Endothelial cell of umbilical vein (primary cell): ENCODE data around the gene MAML2. TPM values are rescaled to one million over a fixed set of nuclear protein-coding genes. Genes with fewer than 3 reads are reported as not detected.

Source experiments
- BruUV-seq: library from RNA; stranded (reverse); fragments of 400-500 nt; replicated peaks from 2 replicates; lab custom pipeline; 2021; lab: Mats Ljungman, UMichigan
- CTCF ChIA-PET: fragments of 300-600, 350-600 bp; sonication (Branson Sonifier 250); formaldehyde crosslinking; loops from one replicate; lab custom pipeline; 2021; ENCODE audit warnings: antibody characterized with exemption, inconsistent platforms; lab: Charles Lee
- POLR2A ChIA-PET: fragments of 300-600, 350-600 bp; sonication (Branson Sonifier 250); formaldehyde crosslinking; loops from one replicate; lab custom pipeline; 2021; ENCODE audit warnings: antibody characterized with exemption, inconsistent platforms; lab: Charles Lee
- DNase-seq: peaks from one replicate; pipeline ENCODE4 v3.0.0-alpha.2; 2011; ENCODE audit warnings: low read depth, low spot score
- FAIRE-seq: peaks from 2 replicates; lab custom pipeline; 2011; peaks lifted over from hg19 to GRCh38; lab: Jason Lieb, UNC
- H2AFZ ChIP-seq: 2 replicates; pipeline ENCODE4 v1.6.0; 2012; ENCODE audit warnings: low read depth, low read length, control low read depth, inconsistent platforms
- H3K27ac ChIP-seq: 2 replicates; pipeline ENCODE4 v1.5.1; 2011; ENCODE audit warnings: low read depth, mild to moderate bottlenecking, control low read depth, low read length, moderate library complexity; ENCODE audit not compliant: insufficient read depth
- H3K27me3 ChIP-seq, 2 experiments: 2 replicates each; pipeline versions ENCODE4 v1.6.0 to v1.6.1; 2011; ENCODE audit warnings: low read length in 2 of 2, mixed read lengths in 1 of 2; ENCODE audit not compliant: control insufficient read depth in 2 of 2, insufficient read depth in 2 of 2
- H3K36me3 ChIP-seq, 2 experiments: 2 replicates in 1 of 2; 3 replicates in 1 of 2; pipeline ENCODE4 v1.5.1; 2011; ENCODE audit warnings: low read length in 2 of 2, mild to moderate bottlenecking in 1 of 2, moderate library complexity in 1 of 2; ENCODE audit not compliant: control insufficient read depth in 2 of 2, insufficient read depth in 2 of 2; ENCODE audit errors: extremely low read depth in 1 of 2
- H3K4me1 ChIP-seq: 3 replicates; pipeline ENCODE4 v1.5.1; 2011; ENCODE audit warnings: mild to moderate bottlenecking, low read length; ENCODE audit not compliant: control insufficient read depth, insufficient read depth; ENCODE audit errors: extremely low read depth
- H3K4me2 ChIP-seq: 2 replicates; pipeline ENCODE4 v1.6.1; 2011; ENCODE audit warnings: low read length, control low read depth, mixed read lengths; ENCODE audit not compliant: insufficient read depth
- H3K4me3 ChIP-seq, 3 experiments: fragments of 200-600 bp in 1 of 3; sonication (generic), shearing (Covaris generic) in 1 of 3; replicated peaks in 1 of 3; 2 replicates each; pipeline ENCODE4 v1.5.1; 2011 to 2016; ENCODE audit warnings: control low read depth in 3 of 3, low read length in 3 of 3, mild to moderate bottlenecking in 2 of 3, inconsistent platforms in 1 of 3, low read depth in 1 of 3, moderate library complexity in 1 of 3; ENCODE audit not compliant: insufficient read depth in 1 of 3
- H3K79me2 ChIP-seq: 2 replicates; pipeline ENCODE4 v1.6.0; 2012; ENCODE audit warnings: low read length, inconsistent platforms; ENCODE audit not compliant: control insufficient read depth, insufficient read depth
- H3K9ac ChIP-seq: replicated peaks from 2 replicates; pipeline ENCODE3; 2011; ENCODE audit warnings: low read length, control low read depth; ENCODE audit not compliant: insufficient read depth; ENCODE audit errors: extremely low read depth
- H3K9me1 ChIP-seq: replicated peaks from 3 replicates; pipeline ENCODE4 v1.6.0; 2011; ENCODE audit warnings: mild to moderate bottlenecking, low read length; ENCODE audit not compliant: control insufficient read depth, insufficient read depth; ENCODE audit errors: extremely low read depth
- H3K9me3 ChIP-seq: replicated peaks from 2 replicates; pipeline ENCODE4 v1.5.1; 2012; ENCODE audit warnings: low read length, inconsistent platforms; ENCODE audit not compliant: control insufficient read depth, insufficient read depth
- H4K20me1 ChIP-seq: replicated peaks from 2 replicates; pipeline ENCODE3; 2011; ENCODE audit warnings: mild to moderate bottlenecking, low read length; ENCODE audit not compliant: control insufficient read depth, insufficient read depth; ENCODE audit errors: extremely low read depth
- EZH2 ChIP-seq: IDR thresholded peaks from 2 replicates; pipeline ENCODE4 v1.6.1; 2012; ENCODE audit warnings: borderline replicate concordance, low read depth, mild to moderate bottlenecking, moderate library complexity, low read length, inconsistent platforms; ENCODE audit not compliant: severe bottlenecking
- FOS ChIP-seq: IDR thresholded peaks from 2 replicates; pipeline ENCODE4 v1.6.1; 2011; ENCODE audit warnings: mild to moderate bottlenecking, low read length, moderate library complexity, borderline replicate concordance; ENCODE audit not compliant: insufficient read depth
- GATA2 ChIP-seq: IDR thresholded peaks from 2 replicates; pipeline ENCODE4 v1.7.0; 2011; ENCODE audit warnings: low read depth, mild to moderate bottlenecking, moderate library complexity, mixed read lengths, low read length; ENCODE audit not compliant: insufficient read length, insufficient read depth
- JUN ChIP-seq: IDR thresholded peaks from 2 replicates; pipeline ENCODE4 v1.6.1; 2011; ENCODE audit warnings: borderline replicate concordance, low read depth; ENCODE audit not compliant: insufficient read length, insufficient read depth
- MAX ChIP-seq: IDR thresholded peaks from 2 replicates; pipeline ENCODE4 v1.6.1; 2011; ENCODE audit not compliant: insufficient read depth, insufficient read length
- MYC ChIP-seq: IDR thresholded peaks from one replicate; pipeline ENCODE4 v1.6.1; 2011; ENCODE audit warnings: mild to moderate bottlenecking, low read depth, low read length
- POLR2A ChIP-seq: IDR thresholded peaks from 2 replicates; pipeline ENCODE4 v1.6.1; 2012; ENCODE audit warnings: low read depth, mild to moderate bottlenecking, control low read depth, low read length
- POLR2AphosphoS5 ChIP-seq: IDR thresholded peaks from 2 replicates; pipeline ENCODE4 v1.6.1; 2012; ENCODE audit warnings: low read depth, mild to moderate bottlenecking, control low read depth, low read length, moderate library complexity; ENCODE audit not compliant: insufficient read depth
- dilution Hi-C: fragments of 300-500 bp; cut with MboI; formaldehyde crosslinking; loops from one replicate; pipeline ENCODE4 v1.15.0; 2019; ENCODE audit warnings: low sequenced_read_pairs; ENCODE audit not compliant: extremely low pct_ligation_motif_present
- intact Hi-C: fragments of 100-400 bp; cut with micrococcal nuclease; formaldehyde crosslinking; loops from one replicate; pipeline ENCODE4 v1.10.0; 2022
- polyA plus RNA-seq, 4 experiments: library from polyadenylated mRNA; depleted of rRNA in 3 of 4; stranded (reverse) in 3 of 4; unstranded in 1 of 4; fragments of >200 nt; gene quantifications; 2 replicates each; pipeline versions ENCODE4 v1.2.1 to v1.2.3, GENCODE V29; 2011 to 2012; ENCODE audit warnings: missing spikeins in 1 of 4
- total RNA-seq: library from RNA; stranded (reverse); gene quantifications from 2 replicates; pipeline ENCODE4 v1.2.3, GENCODE V29; 2021
- TF ChIP-seq, protein P1 (sequence below), 2 donors: IDR thresholded peaks; 1 replicate in 1 of 2; 2 replicates in 1 of 2; pipeline ENCODE4 v1.5.1; 2011; ENCODE audit warnings: low read length in 2 of 2, mild to moderate bottlenecking in 2 of 2, moderate library complexity in 2 of 2, control low read depth in 1 of 2, inconsistent platforms in 1 of 2, low read depth in 1 of 2; ENCODE audit not compliant: insufficient read depth in 1 of 2; ENCODE audit errors: extremely low read depth in 1 of 2

MAML2 gene
- total and polyA plus RNA-seq, 2 donors (not counting 3 experiments of a cell fraction or from before 2014, with no cell fraction given): 12.4 to 16.8 TPM

GRCh38 chr11:96273507-96273906 is 69.5 kb downstream of the MAML2 start:
- Histone ChIP-seq H3K27me3 (no peaks in the 10 kb centered on the region), H2AFZ (no peak overlapping the region), H4K20me1 (no peaks in the 10 kb centered on the region), H3K9me1 (no peaks in the 10 kb centered on the region), H3K4me2 (no peak overlapping the region), H3K4me3 (no peak overlapping the region), H3K4me1 (no peaks in the 10 kb centered on the region), H3K36me3 (no peaks in the 10 kb centered on the region), H3K27ac (no peak overlapping the region), H3K9ac (no peak overlapping the region), H3K79me2 (no peaks in the 10 kb centered on the region), H3K9me3 (no peaks in the 10 kb centered on the region)
- DNase-seq (no peak), FAIRE-seq (no peak)
- ChIA-PET CTCF (no interaction called here), POLR2A (no interaction called here)
- dilution Hi-C loops: no loop called here
- intact Hi-C loops: no loop called here
- BruUV-seq: no TSS peak
- TF ChIP-seq, protein P1, sequence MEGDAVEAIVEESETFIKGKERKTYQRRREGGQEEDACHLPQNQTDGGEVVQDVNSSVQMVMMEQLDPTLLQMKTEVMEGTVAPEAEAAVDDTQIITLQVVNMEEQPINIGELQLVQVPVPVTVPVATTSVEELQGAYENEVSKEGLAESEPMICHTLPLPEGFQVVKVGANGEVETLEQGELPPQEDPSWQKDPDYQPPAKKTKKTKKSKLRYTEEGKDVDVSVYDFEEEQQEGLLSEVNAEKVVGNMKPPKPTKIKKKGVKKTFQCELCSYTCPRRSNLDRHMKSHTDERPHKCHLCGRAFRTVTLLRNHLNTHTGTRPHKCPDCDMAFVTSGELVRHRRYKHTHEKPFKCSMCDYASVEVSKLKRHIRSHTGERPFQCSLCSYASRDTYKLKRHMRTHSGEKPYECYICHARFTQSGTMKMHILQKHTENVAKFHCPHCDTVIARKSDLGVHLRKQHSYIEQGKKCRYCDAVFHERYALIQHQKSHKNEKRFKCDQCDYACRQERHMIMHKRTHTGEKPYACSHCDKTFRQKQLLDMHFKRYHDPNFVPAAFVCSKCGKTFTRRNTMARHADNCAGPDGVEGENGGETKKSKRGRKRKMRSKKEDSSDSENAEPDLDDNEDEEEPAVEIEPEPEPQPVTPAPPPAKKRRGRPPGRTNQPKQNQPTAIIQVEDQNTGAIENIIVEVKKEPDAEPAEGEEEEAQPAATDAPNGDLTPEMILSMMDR (IDR thresholded peaks at IDR 0.05; ENCODE audit: extremely low read depth in 1 of 2, insufficient read depth in 1 of 2, low read depth in 1 of 2, low read length in 2 of 2): no peak
- TF ChIP-seq EZH2: no peak
- TF ChIP-seq POLR2AphosphoS5: no peak
- no peak for TF ChIP-seq MYC
- no peak for TF ChIP-seq JUN
- TF ChIP-seq POLR2A: no peak
- no peak for TF ChIP-seq GATA2
- TF ChIP-seq MAX: no peak
- TF ChIP-seq FOS: no peak
